SK-N-MC (cell line): ENCODE measurements around the gene AGER.

Experiments used
- EZH2 ChIP-seq: fragments of 200-600 bp; sonication (generic); IDR thresholded peaks from one replicate; pipeline ENCODE4 v1.6.1; 2017; ENCODE audit warnings: antibody characterized with exemption
- POLR2AphosphoS5 ChIP-seq: IDR thresholded peaks from 2 replicates; pipeline ENCODE4 v1.6.1; 2012; ENCODE audit warnings: mild to moderate bottlenecking, low read depth, low read length, borderline replicate concordance

- no peak for TF ChIP-seq POLR2AphosphoS5
- TF ChIP-seq EZH2, result no peak
These were observed 7.0 kb upstream of the AGER start for GRCh38 chr6:32190911-32191677.
